Activated T-helper 1 cell treated with anti-CD3 and anti-CD28 coated beads, Interleukin-12 subunit alpha, Interleukin-12 subunit beta, Interleukin-2, Interleukin-4 antibody, amounts not matched to agents 30 ng/mL and 10 ng/mL and 1 ng/mL, durations not matched to agents 14 hours and 24 hours and 36 hours (primary cell): ENCODE results near the gene RPL22. TPM values are rescaled to one million over a fixed set of nuclear protein-coding genes. Genes with fewer than 3 reads are reported as not detected.

Experiments used
- DNase-seq: peaks from one replicate; pipeline ENCODE4 v3.0.0; 2021; ENCODE audit warnings: low spot score
- H3K27ac Mint-ChIP-seq: one replicate; pipeline ENCODE4 v1.8.0; 2021; ENCODE audit warnings: mild to moderate bottlenecking, mixed read lengths
- H3K27me3 Mint-ChIP-seq: one replicate; pipeline ENCODE4 v1.8.0; 2022; ENCODE audit warnings: mild to moderate bottlenecking, moderate library complexity, mixed read lengths; ENCODE audit not compliant: insufficient read depth
- H3K36me3 Mint-ChIP-seq: one replicate; pipeline ENCODE4 v1.8.0; 2021; ENCODE audit warnings: low read depth, mixed read lengths
- H3K4me1 Mint-ChIP-seq: one replicate; pipeline ENCODE4 v1.8.0; 2021; ENCODE audit warnings: low read depth, mixed read lengths
- H3K4me3 Mint-ChIP-seq: one replicate; pipeline ENCODE4 v1.8.0; 2021; ENCODE audit warnings: mild to moderate bottlenecking, moderate library complexity, mixed read lengths
- H3K9me3 Mint-ChIP-seq: one replicate; pipeline ENCODE4 v1.8.0; 2021; ENCODE audit warnings: mixed read lengths
- intact Hi-C: fragments of 100-400 bp; cut with micrococcal nuclease; formaldehyde crosslinking; loops from one replicate; pipeline ENCODE4 v1.15.1; 2024
- total RNA-seq: library from RNA; stranded (reverse); gene quantifications from 2 replicates; pipeline ENCODE4 v1.2.3, GENCODE V29; 2022

Gene RPL22
- total RNA-seq, 1 donor from 2014 or later = 457 TPM

- no peak for DNase-seq
- peaks cover 2% of the 10 kb centered on the region for H3K36me3 Mint-ChIP-seq
- H3K27ac Mint-ChIP-seq = no peak overlapping the region
Measured at GRCh38 chr1:6172549-6172948, 26.8 kb downstream of the RPL22 start.

GRCh38 chr1:6171548-6172124 lies 27.8 kb downstream of the RPL22 start:
- H3K4me1 Mint-ChIP-seq = no peaks in the 10 kb centered on the region

More at GRCh38 chr1:6172549-6172948, 26.8 kb downstream of the RPL22 start:
- Mint-ChIP-seq H3K4me3 (no peak overlapping the region), H3K4me1 (no peaks in the 10 kb centered on the region), H3K9me3 (no peaks in the 10 kb centered on the region), H3K27me3 (peaks cover 8% of the 10 kb centered on the region)
- intact Hi-C loops = no loop called here

GRCh38 chr1:6170742-6171201 lies 28.6 kb downstream of the RPL22 start:
- Mint-ChIP-seq H3K27ac (no peak overlapping the region), H3K27me3 (peaks cover 3% of the 10 kb centered on the region), H3K36me3 (no peaks in the 10 kb centered on the region), H3K9me3 (no peaks in the 10 kb centered on the region), H3K4me1 (no peaks in the 10 kb centered on the region), H3K4me3 (no peak overlapping the region)
- no peak for DNase-seq
- intact Hi-C loops = no loop called here

More at GRCh38 chr1:6171548-6172124, 27.8 kb downstream of the RPL22 start:
- Mint-ChIP-seq H3K36me3 (no peaks in the 10 kb centered on the region), H3K4me3 (no peak overlapping the region), H3K27ac (no peak overlapping the region), H3K9me3 (no peaks in the 10 kb centered on the region), H3K27me3 (peaks cover 3% of the 10 kb centered on the region)
- no peak for DNase-seq
- intact Hi-C loops = no loop called here

GRCh38 chr1:6170116-6170741 lies 29.2 kb downstream of the RPL22 start:
- Mint-ChIP-seq H3K27ac (no peak overlapping the region), H3K4me3 (no peak overlapping the region), H3K4me1 (no peaks in the 10 kb centered on the region), H3K9me3 (no peaks in the 10 kb centered on the region), H3K27me3 (peaks cover 3% of the 10 kb centered on the region), H3K36me3 (no peaks in the 10 kb centered on the region)
- no peak for DNase-seq
- intact Hi-C loops = no loop called here

GRCh38 chr1:6168947-6169586 lies 30.3 kb downstream of the RPL22 start:
- peaks cover 3% of the 10 kb centered on the region for H3K27me3 Mint-ChIP-seq
- DNase-seq = no peak
- no peaks in the 10 kb centered on the region for H3K36me3 Mint-ChIP-seq
- no peaks in the 10 kb centered on the region for H3K9me3 Mint-ChIP-seq
- H3K27ac Mint-ChIP-seq = no peak overlapping the region
- intact Hi-C loops = no loop called here
- H3K4me1 Mint-ChIP-seq = no peaks in the 10 kb centered on the region
- no peak overlapping the region for H3K4me3 Mint-ChIP-seq

- no peaks in the 10 kb centered on the region for H3K9me3 Mint-ChIP-seq
- H3K27ac Mint-ChIP-seq = no peak overlapping the region
- no peaks in the 10 kb centered on the region for H3K36me3 Mint-ChIP-seq
- no peak for DNase-seq
- H3K27me3 Mint-ChIP-seq = peaks cover 3% of the 10 kb centered on the region
- intact Hi-C loops = no loop called here
- no peak overlapping the region for H3K4me3 Mint-ChIP-seq
- H3K4me1 Mint-ChIP-seq = no peaks in the 10 kb centered on the region
Measured at GRCh38 chr1:6167391-6168303, 31.7 kb downstream of the RPL22 start.

- H3K27ac Mint-ChIP-seq = no peak overlapping the region
- no peak overlapping the region for H3K4me3 Mint-ChIP-seq
- H3K4me1 Mint-ChIP-seq = no peaks in the 10 kb centered on the region
- H3K36me3 Mint-ChIP-seq = no peaks in the 10 kb centered on the region
- DNase-seq = no peak
- intact Hi-C loops = no loop called here
- no peaks in the 10 kb centered on the region for H3K9me3 Mint-ChIP-seq
- peaks cover 3% of the 10 kb centered on the region for H3K27me3 Mint-ChIP-seq
Measured at GRCh38 chr1:6166655-6167390, 32.6 kb downstream of the RPL22 start.

- Mint-ChIP-seq H3K9me3 (no peaks in the 10 kb centered on the region), H3K36me3 (no peaks in the 10 kb centered on the region), H3K4me1 (no peaks in the 10 kb centered on the region), H3K27me3 (peaks cover 3% of the 10 kb centered on the region), H3K27ac (no peak overlapping the region), H3K4me3 (no peak overlapping the region)
- intact Hi-C loops = no loop called here
- no peak for DNase-seq
Measured at GRCh38 chr1:6166221-6166620, 33.2 kb downstream of the RPL22 start.

- Mint-ChIP-seq H3K27ac (no peak overlapping the region), H3K9me3 (no peaks in the 10 kb centered on the region), H3K4me1 (no peaks in the 10 kb centered on the region), H3K27me3 (peaks cover 4% of the 10 kb centered on the region), H3K36me3 (no peaks in the 10 kb centered on the region), H3K4me3 (no peak overlapping the region)
- no peak for DNase-seq
- intact Hi-C loops = no loop called here
Measured at GRCh38 chr1:6165441-6165985, 33.9 kb downstream of the RPL22 start.

GRCh38 chr1:6165027-6165426 lies 34.4 kb downstream of the RPL22 start:
- no peaks in the 10 kb centered on the region for H3K9me3 Mint-ChIP-seq
- intact Hi-C loops = no loop called here
- H3K27me3 Mint-ChIP-seq = peaks cover 4% of the 10 kb centered on the region
- no peaks in the 10 kb centered on the region for H3K36me3 Mint-ChIP-seq
- no peak overlapping the region for H3K4me3 Mint-ChIP-seq
- no peak overlapping the region for H3K27ac Mint-ChIP-seq
- no peak for DNase-seq
- H3K4me1 Mint-ChIP-seq = no peaks in the 10 kb centered on the region

GRCh38 chr1:6163973-6164617 lies 35.3 kb downstream of the RPL22 start:
- H3K9me3 Mint-ChIP-seq = no peaks in the 10 kb centered on the region
- no peaks in the 10 kb centered on the region for H3K36me3 Mint-ChIP-seq
- peaks cover 7% of the 10 kb centered on the region for H3K4me1 Mint-ChIP-seq
- H3K27me3 Mint-ChIP-seq = peaks cover 4% of the 10 kb centered on the region
- H3K27ac Mint-ChIP-seq = no peak overlapping the region
- intact Hi-C loops = no loop called here
- no peak for DNase-seq
- no peak overlapping the region for H3K4me3 Mint-ChIP-seq
